ENCODE results near the gene C6orf58.

C6orf58 gene

GRCh38 chr6:127576874-127577273, at the start of gene C6orf58:
TSS of gene C6orf58 (plus strand) at chr6:127577174. CDS start at chr6:127577186, 12 bp downstream.
- no peak for DNase-seq

GRCh38 chr6:127533011-127533410, 44.0 kb upstream of the C6orf58 start:
- no peak for DNase-seq

- no peak for DNase-seq
Observed at GRCh38 chr6:127533736-127534135, 43.2 kb upstream of the C6orf58 start.

GRCh38 chr6:127538750-127539264, 38.2 kb upstream of the C6orf58 start:
- no peak for DNase-seq

- DNase-seq, result no peak
Observed at GRCh38 chr6:127539272-127539671, 37.7 kb upstream of the C6orf58 start.

GRCh38 chr6:127547215-127547614, 29.8 kb upstream of the C6orf58 start:
- DNase-seq, result no peak

- DNase-seq, result no peak
Observed at GRCh38 chr6:127547904-127548649, 28.9 kb upstream of the C6orf58 start.

GRCh38 chr6:127550403-127550802, 26.6 kb upstream of the C6orf58 start:
- no peak for DNase-seq

- DNase-seq, result no peak
Observed at GRCh38 chr6:127554435-127555006, 22.5 kb upstream of the C6orf58 start.

- DNase-seq, result no peak
Observed at GRCh38 chr6:127561660-127562059, 15.3 kb upstream of the C6orf58 start.

GRCh38 chr6:127564761-127565160, 12.2 kb upstream of the C6orf58 start:
- DNase-seq, result no peak

- no peak for DNase-seq
Observed at GRCh38 chr6:127566119-127566518, 10.9 kb upstream of the C6orf58 start.

- DNase-seq, result no peak
Observed at GRCh38 chr6:127566651-127567050, 10.3 kb upstream of the C6orf58 start.

GRCh38 chr6:127567476-127567875, 9.5 kb upstream of the C6orf58 start:
- DNase-seq, result no peak

GRCh38 chr6:127570739-127571389, 6.1 kb upstream of the C6orf58 start:
- DNase-seq, result no peak

GRCh38 chr6:127578900-127579299, 1.9 kb downstream of the C6orf58 start:
- no peak for DNase-seq

- no peak for DNase-seq
Observed at GRCh38 chr6:127581576-127581975, 4.6 kb downstream of the C6orf58 start.

GRCh38 chr6:127582777-127583462, 5.9 kb downstream of the C6orf58 start:
- no peak for DNase-seq

GRCh38 chr6:127585123-127585522, 8.1 kb downstream of the C6orf58 start:
- no peak for DNase-seq

GRCh38 chr6:127586372-127586771, 9.4 kb downstream of the C6orf58 start:
- DNase-seq, result no peak

GRCh38 chr6:127587875-127588274, 10.9 kb downstream of the C6orf58 start:
- DNase-seq, result no peak

GRCh38 chr6:127589135-127589534, 12.2 kb downstream of the C6orf58 start:
- DNase-seq, result no peak

GRCh38 chr6:127590344-127590743, 13.4 kb downstream of the C6orf58 start:
- DNase-seq, result no peak
